Endothelial cell of umbilical vein (primary cell): Measurements from ENCODE around the gene CHCHD3. TPM values are rescaled to one million over a fixed set of nuclear protein-coding genes. Genes with fewer than 3 reads are reported as not detected.

ENCODE experiments used
- BruUV-seq: library from RNA; stranded (reverse); fragments of 400-500 nt; replicated peaks from 2 replicates; lab custom pipeline; 2021; lab: Mats Ljungman, UMichigan
- CTCF ChIA-PET: fragments of 300-600, 350-600 bp; sonication (Branson Sonifier 250); formaldehyde crosslinking; loops from one replicate; lab custom pipeline; 2021; ENCODE audit warnings: antibody characterized with exemption, inconsistent platforms; lab: Charles Lee
- POLR2A ChIA-PET: fragments of 300-600, 350-600 bp; sonication (Branson Sonifier 250); formaldehyde crosslinking; loops from one replicate; lab custom pipeline; 2021; ENCODE audit warnings: antibody characterized with exemption, inconsistent platforms; lab: Charles Lee
- DNase-seq: peaks from one replicate; pipeline ENCODE4 v3.0.0-alpha.2; 2011; ENCODE audit warnings: low read depth, low spot score
- FAIRE-seq: peaks from 2 replicates; lab custom pipeline; 2011; peaks lifted over from hg19 to GRCh38; lab: Jason Lieb, UNC
- H2AFZ ChIP-seq: 2 replicates; pipeline ENCODE4 v1.6.0; 2012; ENCODE audit warnings: low read depth, low read length, control low read depth, inconsistent platforms
- H3K27ac ChIP-seq: 2 replicates; pipeline ENCODE4 v1.5.1; 2011; ENCODE audit warnings: low read depth, mild to moderate bottlenecking, control low read depth, low read length, moderate library complexity; ENCODE audit not compliant: insufficient read depth
- H3K27me3 ChIP-seq, 2 experiments: 2 replicates each; pipeline versions ENCODE4 v1.6.0 to v1.6.1; 2011; ENCODE audit warnings: low read length in 2 of 2, mixed read lengths in 1 of 2; ENCODE audit not compliant: control insufficient read depth in 2 of 2, insufficient read depth in 2 of 2
- H3K36me3 ChIP-seq, 2 experiments: 2 replicates in 1 of 2; 3 replicates in 1 of 2; pipeline ENCODE4 v1.5.1; 2011; ENCODE audit warnings: low read length in 2 of 2, mild to moderate bottlenecking in 1 of 2, moderate library complexity in 1 of 2; ENCODE audit not compliant: control insufficient read depth in 2 of 2, insufficient read depth in 2 of 2; ENCODE audit errors: extremely low read depth in 1 of 2
- H3K4me1 ChIP-seq: 3 replicates; pipeline ENCODE4 v1.5.1; 2011; ENCODE audit warnings: mild to moderate bottlenecking, low read length; ENCODE audit not compliant: control insufficient read depth, insufficient read depth; ENCODE audit errors: extremely low read depth
- H3K4me2 ChIP-seq: 2 replicates; pipeline ENCODE4 v1.6.1; 2011; ENCODE audit warnings: low read length, control low read depth, mixed read lengths; ENCODE audit not compliant: insufficient read depth
- H3K4me3 ChIP-seq, 3 experiments: fragments of 200-600 bp in 1 of 3; sonication (generic), shearing (Covaris generic) in 1 of 3; replicated peaks in 1 of 3; 2 replicates each; pipeline ENCODE4 v1.5.1; 2011 to 2016; ENCODE audit warnings: control low read depth in 3 of 3, low read length in 3 of 3, mild to moderate bottlenecking in 2 of 3, inconsistent platforms in 1 of 3, low read depth in 1 of 3, moderate library complexity in 1 of 3; ENCODE audit not compliant: insufficient read depth in 1 of 3
- H3K79me2 ChIP-seq: 2 replicates; pipeline ENCODE4 v1.6.0; 2012; ENCODE audit warnings: low read length, inconsistent platforms; ENCODE audit not compliant: control insufficient read depth, insufficient read depth
- H3K9ac ChIP-seq: replicated peaks from 2 replicates; pipeline ENCODE3; 2011; ENCODE audit warnings: low read length, control low read depth; ENCODE audit not compliant: insufficient read depth; ENCODE audit errors: extremely low read depth
- H3K9me1 ChIP-seq: replicated peaks from 3 replicates; pipeline ENCODE4 v1.6.0; 2011; ENCODE audit warnings: mild to moderate bottlenecking, low read length; ENCODE audit not compliant: control insufficient read depth, insufficient read depth; ENCODE audit errors: extremely low read depth
- H3K9me3 ChIP-seq: replicated peaks from 2 replicates; pipeline ENCODE4 v1.5.1; 2012; ENCODE audit warnings: low read length, inconsistent platforms; ENCODE audit not compliant: control insufficient read depth, insufficient read depth
- H4K20me1 ChIP-seq: replicated peaks from 2 replicates; pipeline ENCODE3; 2011; ENCODE audit warnings: mild to moderate bottlenecking, low read length; ENCODE audit not compliant: control insufficient read depth, insufficient read depth; ENCODE audit errors: extremely low read depth
- CTCF ChIP-seq, 2 donors: IDR thresholded peaks; 1 replicate in 1 of 2; 2 replicates in 1 of 2; pipeline ENCODE4 v1.5.1; 2011; ENCODE audit warnings: low read length in 2 of 2, mild to moderate bottlenecking in 2 of 2, moderate library complexity in 2 of 2, control low read depth in 1 of 2, inconsistent platforms in 1 of 2, low read depth in 1 of 2; ENCODE audit not compliant: insufficient read depth in 1 of 2; ENCODE audit errors: extremely low read depth in 1 of 2
- EZH2 ChIP-seq: IDR thresholded peaks from 2 replicates; pipeline ENCODE4 v1.6.1; 2012; ENCODE audit warnings: borderline replicate concordance, low read depth, mild to moderate bottlenecking, moderate library complexity, low read length, inconsistent platforms; ENCODE audit not compliant: severe bottlenecking
- FOS ChIP-seq: IDR thresholded peaks from 2 replicates; pipeline ENCODE4 v1.6.1; 2011; ENCODE audit warnings: mild to moderate bottlenecking, low read length, moderate library complexity, borderline replicate concordance; ENCODE audit not compliant: insufficient read depth
- GATA2 ChIP-seq: IDR thresholded peaks from 2 replicates; pipeline ENCODE4 v1.7.0; 2011; ENCODE audit warnings: low read depth, mild to moderate bottlenecking, moderate library complexity, mixed read lengths, low read length; ENCODE audit not compliant: insufficient read length, insufficient read depth
- JUN ChIP-seq: IDR thresholded peaks from 2 replicates; pipeline ENCODE4 v1.6.1; 2011; ENCODE audit warnings: borderline replicate concordance, low read depth; ENCODE audit not compliant: insufficient read length, insufficient read depth
- MAX ChIP-seq: IDR thresholded peaks from 2 replicates; pipeline ENCODE4 v1.6.1; 2011; ENCODE audit not compliant: insufficient read depth, insufficient read length
- MYC ChIP-seq: IDR thresholded peaks from one replicate; pipeline ENCODE4 v1.6.1; 2011; ENCODE audit warnings: mild to moderate bottlenecking, low read depth, low read length
- POLR2A ChIP-seq: IDR thresholded peaks from 2 replicates; pipeline ENCODE4 v1.6.1; 2012; ENCODE audit warnings: low read depth, mild to moderate bottlenecking, control low read depth, low read length
- POLR2AphosphoS5 ChIP-seq: IDR thresholded peaks from 2 replicates; pipeline ENCODE4 v1.6.1; 2012; ENCODE audit warnings: low read depth, mild to moderate bottlenecking, control low read depth, low read length, moderate library complexity; ENCODE audit not compliant: insufficient read depth
- dilution Hi-C: fragments of 300-500 bp; cut with MboI; formaldehyde crosslinking; loops from one replicate; pipeline ENCODE4 v1.15.0; 2019; ENCODE audit warnings: low sequenced_read_pairs; ENCODE audit not compliant: extremely low pct_ligation_motif_present
- intact Hi-C: fragments of 100-400 bp; cut with micrococcal nuclease; formaldehyde crosslinking; loops from one replicate; pipeline ENCODE4 v1.10.0; 2022
- polyA plus RNA-seq, 4 experiments: library from polyadenylated mRNA; depleted of rRNA in 3 of 4; stranded (reverse) in 3 of 4; unstranded in 1 of 4; fragments of >200 nt; gene quantifications; 2 replicates each; pipeline versions ENCODE4 v1.2.1 to v1.2.3, GENCODE V29; 2011 to 2012; ENCODE audit warnings: missing spikeins in 1 of 4
- total RNA-seq: library from RNA; stranded (reverse); gene quantifications from 2 replicates; pipeline ENCODE4 v1.2.3, GENCODE V29; 2021

CHCHD3 gene
- total and polyA plus RNA-seq, 2 donors (not counting 3 experiments of a cell fraction or from before 2014, with no cell fraction given), result 22.0 to 63.7 TPM

GRCh38 chr7:132738254-132738653, 343.6 kb downstream of the CHCHD3 start:
- Histone ChIP-seq H4K20me1 (no peaks in the 10 kb centered on the region), H3K79me2 (no peaks in the 10 kb centered on the region), H3K36me3 (no peaks in the 10 kb centered on the region), H3K4me1 (no peaks in the 10 kb centered on the region), H3K9me1 (no peaks in the 10 kb centered on the region), H3K4me3 (no peak overlapping the region), H3K9ac (no peak overlapping the region), H3K27ac (no peak overlapping the region), H2AFZ (no peak overlapping the region), H3K9me3 (no peaks in the 10 kb centered on the region), H3K27me3 (no peaks in the 10 kb centered on the region), H3K4me2 (no peak overlapping the region)
- FAIRE-seq (no peak), DNase-seq (peak; percentile 51)
- dilution Hi-C loops, result no loop called here
- POLR2A ChIA-PET, result no interaction called here
- intact Hi-C loops, result no loop called here
- BruUV-seq, result no TSS peak
- TF ChIP-seq CTCF (IDR thresholded peaks at IDR 0.05; ENCODE audit: extremely low read depth in 1 of 2, insufficient read depth in 1 of 2, low read depth in 1 of 2, low read length in 2 of 2) (no peak), MAX (peak; percentile 30), GATA2 (peak; percentile 38), FOS (peak; percentile 88)
- CTCF ChIA-PET, result no interaction called here

- ChIA-PET POLR2A (no interaction called here), CTCF (no interaction called here)
- H4K20me1 ChIP-seq, result no peaks in the 10 kb centered on the region
- no TSS peak for BruUV-seq
- intact Hi-C loops, result no loop called here
- no peak for DNase-seq
- no peaks in the 10 kb centered on the region for H3K4me1 ChIP-seq
- peaks cover 0 to 7% of the 10 kb centered on the region in 2 experiments for H3K27me3 ChIP-seq
- H2AFZ ChIP-seq, result no peak overlapping the region
- no peak for FAIRE-seq
- no peak overlapping the region for H3K9ac ChIP-seq
- no peaks in the 10 kb centered on the region for H3K36me3 ChIP-seq
- no peaks in the 10 kb centered on the region for H3K79me2 ChIP-seq
- TF ChIP-seq FOS (no peak), POLR2AphosphoS5 (no peak), CTCF (IDR thresholded peaks at IDR 0.05; ENCODE audit: extremely low read depth in 1 of 2, insufficient read depth in 1 of 2, low read depth in 1 of 2, low read length in 2 of 2) (no peak), MAX (no peak), MYC (no peak), JUN (no peak), EZH2 (no peak), GATA2 (no peak), POLR2A (no peak)
- H3K9me3 ChIP-seq, result no peaks in the 10 kb centered on the region
- no peak overlapping the region for H3K4me3 ChIP-seq
- H3K9me1 ChIP-seq, result no peaks in the 10 kb centered on the region
- dilution Hi-C loops, result no loop called here
- no peak overlapping the region for H3K27ac ChIP-seq
- no peak overlapping the region for H3K4me2 ChIP-seq
Observed at GRCh38 chr7:132735476-132735875, 346.4 kb downstream of the CHCHD3 start.
